Endothelial cell of umbilical vein (primary cell): ENCODE measurements around the gene SCLT1. TPM values are rescaled to one million over a fixed set of nuclear protein-coding genes. Genes with fewer than 3 reads are reported as not detected.

Experiments
- BruUV-seq: library from RNA; stranded (reverse); fragments of 400-500 nt; replicated peaks from 2 replicates; lab custom pipeline; 2021; lab: Mats Ljungman, UMichigan
- CTCF ChIA-PET: fragments of 300-600, 350-600 bp; sonication (Branson Sonifier 250); formaldehyde crosslinking; loops from one replicate; lab custom pipeline; 2021; ENCODE audit warnings: antibody characterized with exemption, inconsistent platforms; lab: Charles Lee
- POLR2A ChIA-PET: fragments of 300-600, 350-600 bp; sonication (Branson Sonifier 250); formaldehyde crosslinking; loops from one replicate; lab custom pipeline; 2021; ENCODE audit warnings: antibody characterized with exemption, inconsistent platforms; lab: Charles Lee
- DNase-seq: peaks from one replicate; pipeline ENCODE4 v3.0.0-alpha.2; 2011; ENCODE audit warnings: low read depth, low spot score
- FAIRE-seq: peaks from 2 replicates; lab custom pipeline; 2011; peaks lifted over from hg19 to GRCh38; lab: Jason Lieb, UNC
- H2AFZ ChIP-seq: 2 replicates; pipeline ENCODE4 v1.6.0; 2012; ENCODE audit warnings: low read depth, low read length, control low read depth, inconsistent platforms
- H3K27ac ChIP-seq: 2 replicates; pipeline ENCODE4 v1.5.1; 2011; ENCODE audit warnings: low read depth, mild to moderate bottlenecking, control low read depth, low read length, moderate library complexity; ENCODE audit not compliant: insufficient read depth
- H3K27me3 ChIP-seq, 2 experiments: 2 replicates each; pipeline versions ENCODE4 v1.6.0 to v1.6.1; 2011; ENCODE audit warnings: low read length in 2 of 2, mixed read lengths in 1 of 2; ENCODE audit not compliant: control insufficient read depth in 2 of 2, insufficient read depth in 2 of 2
- H3K36me3 ChIP-seq, 2 experiments: 2 replicates in 1 of 2; 3 replicates in 1 of 2; pipeline ENCODE4 v1.5.1; 2011; ENCODE audit warnings: low read length in 2 of 2, mild to moderate bottlenecking in 1 of 2, moderate library complexity in 1 of 2; ENCODE audit not compliant: control insufficient read depth in 2 of 2, insufficient read depth in 2 of 2; ENCODE audit errors: extremely low read depth in 1 of 2
- H3K4me1 ChIP-seq: 3 replicates; pipeline ENCODE4 v1.5.1; 2011; ENCODE audit warnings: mild to moderate bottlenecking, low read length; ENCODE audit not compliant: control insufficient read depth, insufficient read depth; ENCODE audit errors: extremely low read depth
- H3K4me2 ChIP-seq: 2 replicates; pipeline ENCODE4 v1.6.1; 2011; ENCODE audit warnings: low read length, control low read depth, mixed read lengths; ENCODE audit not compliant: insufficient read depth
- H3K4me3 ChIP-seq, 3 experiments: fragments of 200-600 bp in 1 of 3; sonication (generic), shearing (Covaris generic) in 1 of 3; replicated peaks in 1 of 3; 2 replicates each; pipeline ENCODE4 v1.5.1; 2011 to 2016; ENCODE audit warnings: control low read depth in 3 of 3, low read length in 3 of 3, mild to moderate bottlenecking in 2 of 3, inconsistent platforms in 1 of 3, low read depth in 1 of 3, moderate library complexity in 1 of 3; ENCODE audit not compliant: insufficient read depth in 1 of 3
- H3K79me2 ChIP-seq: 2 replicates; pipeline ENCODE4 v1.6.0; 2012; ENCODE audit warnings: low read length, inconsistent platforms; ENCODE audit not compliant: control insufficient read depth, insufficient read depth
- H3K9ac ChIP-seq: replicated peaks from 2 replicates; pipeline ENCODE3; 2011; ENCODE audit warnings: low read length, control low read depth; ENCODE audit not compliant: insufficient read depth; ENCODE audit errors: extremely low read depth
- H3K9me1 ChIP-seq: replicated peaks from 3 replicates; pipeline ENCODE4 v1.6.0; 2011; ENCODE audit warnings: mild to moderate bottlenecking, low read length; ENCODE audit not compliant: control insufficient read depth, insufficient read depth; ENCODE audit errors: extremely low read depth
- H3K9me3 ChIP-seq: replicated peaks from 2 replicates; pipeline ENCODE4 v1.5.1; 2012; ENCODE audit warnings: low read length, inconsistent platforms; ENCODE audit not compliant: control insufficient read depth, insufficient read depth
- H4K20me1 ChIP-seq: replicated peaks from 2 replicates; pipeline ENCODE3; 2011; ENCODE audit warnings: mild to moderate bottlenecking, low read length; ENCODE audit not compliant: control insufficient read depth, insufficient read depth; ENCODE audit errors: extremely low read depth
- CTCF ChIP-seq, 2 donors: IDR thresholded peaks; 1 replicate in 1 of 2; 2 replicates in 1 of 2; pipeline ENCODE4 v1.5.1; 2011; ENCODE audit warnings: low read length in 2 of 2, mild to moderate bottlenecking in 2 of 2, moderate library complexity in 2 of 2, control low read depth in 1 of 2, inconsistent platforms in 1 of 2, low read depth in 1 of 2; ENCODE audit not compliant: insufficient read depth in 1 of 2; ENCODE audit errors: extremely low read depth in 1 of 2
- FOS ChIP-seq: IDR thresholded peaks from 2 replicates; pipeline ENCODE4 v1.6.1; 2011; ENCODE audit warnings: mild to moderate bottlenecking, low read length, moderate library complexity, borderline replicate concordance; ENCODE audit not compliant: insufficient read depth
- GATA2 ChIP-seq: IDR thresholded peaks from 2 replicates; pipeline ENCODE4 v1.7.0; 2011; ENCODE audit warnings: low read depth, mild to moderate bottlenecking, moderate library complexity, mixed read lengths, low read length; ENCODE audit not compliant: insufficient read length, insufficient read depth
- JUN ChIP-seq: IDR thresholded peaks from 2 replicates; pipeline ENCODE4 v1.6.1; 2011; ENCODE audit warnings: borderline replicate concordance, low read depth; ENCODE audit not compliant: insufficient read length, insufficient read depth
- MYC ChIP-seq: IDR thresholded peaks from one replicate; pipeline ENCODE4 v1.6.1; 2011; ENCODE audit warnings: mild to moderate bottlenecking, low read depth, low read length
- POLR2A ChIP-seq: IDR thresholded peaks from 2 replicates; pipeline ENCODE4 v1.6.1; 2012; ENCODE audit warnings: low read depth, mild to moderate bottlenecking, control low read depth, low read length
- POLR2AphosphoS5 ChIP-seq: IDR thresholded peaks from 2 replicates; pipeline ENCODE4 v1.6.1; 2012; ENCODE audit warnings: low read depth, mild to moderate bottlenecking, control low read depth, low read length, moderate library complexity; ENCODE audit not compliant: insufficient read depth
- dilution Hi-C: fragments of 300-500 bp; cut with MboI; formaldehyde crosslinking; loops from one replicate; pipeline ENCODE4 v1.15.0; 2019; ENCODE audit warnings: low sequenced_read_pairs; ENCODE audit not compliant: extremely low pct_ligation_motif_present
- intact Hi-C: fragments of 100-400 bp; cut with micrococcal nuclease; formaldehyde crosslinking; loops from one replicate; pipeline ENCODE4 v1.10.0; 2022
- polyA plus RNA-seq, 4 experiments: library from polyadenylated mRNA; depleted of rRNA in 3 of 4; stranded (reverse) in 3 of 4; unstranded in 1 of 4; fragments of >200 nt; gene quantifications; 2 replicates each; pipeline versions ENCODE4 v1.2.1 to v1.2.3, GENCODE V29; 2011 to 2012; ENCODE audit warnings: missing spikeins in 1 of 4
- total RNA-seq: library from RNA; stranded (reverse); gene quantifications from 2 replicates; pipeline ENCODE4 v1.2.3, GENCODE V29; 2021

The SCLT1 gene
- total and polyA plus RNA-seq, 2 donors (not counting 3 experiments of a cell fraction or from before 2014, with no cell fraction given), result 3.2 to 14.0 TPM

GRCh38 chr4:128954941-128955340 lies 138.4 kb downstream of the SCLT1 start:
- Histone ChIP-seq H4K20me1 (no peaks in the 10 kb centered on the region), H3K4me3 (no peak overlapping the region), H3K9me1 (no peaks in the 10 kb centered on the region), H3K4me2 (no peak overlapping the region), H2AFZ (no peak overlapping the region), H3K27me3 (no peaks in the 10 kb centered on the region), H3K4me1 (peaks cover 14% of the 10 kb centered on the region), H3K27ac (no peak overlapping the region), H3K9me3 (no peaks in the 10 kb centered on the region), H3K9ac (no peak overlapping the region), H3K36me3 (no peaks in the 10 kb centered on the region), H3K79me2 (no peaks in the 10 kb centered on the region)
- TF ChIP-seq GATA2, result no peak
- TF ChIP-seq CTCF (IDR thresholded peaks at IDR 0.05; ENCODE audit: extremely low read depth in 1 of 2, insufficient read depth in 1 of 2, low read depth in 1 of 2, low read length in 2 of 2), result no peak
- no peak for TF ChIP-seq POLR2AphosphoS5
- no peak for TF ChIP-seq JUN
- TF ChIP-seq FOS, result no peak
- TF ChIP-seq POLR2A, result no peak
- TF ChIP-seq MYC, result no peak
- BruUV-seq, result no TSS peak
- no peak for FAIRE-seq
- DNase-seq, result no peak
- ChIA-PET POLR2A (no interaction called here), CTCF (no interaction called here)
- intact Hi-C loops, result no loop called here
- dilution Hi-C loops, result no loop called here
